GM12892 (cell line): ENCODE results near the gene ZFYVE27.

Experiments
- POLR2A ChIP-seq: IDR thresholded peaks from 2 replicates; pipeline ENCODE4 v1.6.1; 2011; ENCODE audit warnings: low read depth, low read length, control low read depth
- POLR2AphosphoS5 ChIP-seq: IDR thresholded peaks from 2 replicates; pipeline ENCODE4 v1.6.1; 2011; ENCODE audit warnings: low read depth, low read length, control low read depth
- TAF1 ChIP-seq: IDR thresholded peaks from 2 replicates; pipeline ENCODE4 v1.6.1; 2011; ENCODE audit warnings: low read depth, mild to moderate bottlenecking, control low read depth, low read length, borderline replicate concordance

DNA sequence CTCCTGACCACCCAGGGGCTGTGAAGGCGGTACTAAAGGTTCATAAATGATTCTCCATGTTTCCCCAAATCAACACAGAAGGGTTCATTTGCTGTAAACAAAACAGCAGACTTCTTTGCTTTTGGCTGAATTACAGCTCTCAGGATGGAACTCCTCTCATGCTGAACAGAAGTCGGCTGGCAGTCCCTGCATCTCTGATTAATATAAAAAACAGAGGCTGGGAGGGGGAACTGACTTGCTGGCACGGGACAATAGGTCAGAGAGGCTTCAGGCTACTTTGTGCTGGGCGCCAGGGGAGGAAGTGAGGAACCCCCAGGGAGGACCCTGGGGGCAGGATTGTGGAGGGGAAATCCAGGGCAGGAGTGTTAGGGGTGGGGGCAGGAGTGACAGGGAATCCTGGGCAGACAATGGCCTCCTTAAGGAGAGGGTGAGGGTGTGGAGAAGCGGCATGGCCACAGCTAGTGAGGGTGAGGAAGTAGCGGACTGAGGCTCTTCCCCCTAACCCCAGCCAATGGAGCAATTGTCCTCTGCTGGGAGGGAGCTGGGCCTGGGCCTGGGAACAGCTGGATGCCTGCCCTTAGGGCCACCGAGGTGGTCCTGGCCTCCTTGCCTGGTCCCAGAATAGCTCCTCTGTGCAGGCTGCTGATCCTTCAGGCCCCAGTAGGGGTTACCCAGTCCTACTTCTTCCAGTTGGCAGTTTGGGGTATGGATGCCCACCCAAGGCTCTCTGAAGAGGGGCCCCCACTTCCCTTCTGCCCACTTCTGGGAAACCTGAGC lies 44.1 kb downstream of the ZFYVE27 start:
- TF ChIP-seq POLR2AphosphoS5 (no peak), TAF1 (no peak), POLR2A (no peak)
